ENCODE data around the gene NCKAP5L.
"Not testable (repeated sequence)": the region's sequence is repeated elsewhere in the genome, so short reads cannot be mapped to it uniquely, and the experiment has no call there.

Gene NCKAP5L

GRCh38 chr12:49798248-49798647 lies 30.0 kb downstream of the NCKAP5L start:
- no peak for DNase-seq (ENCODE audit: low read depth)

- no peak for DNase-seq (ENCODE audit: low read depth)
These were observed 30.8 kb downstream of the NCKAP5L start for GRCh38 chr12:49797449-49797776.

GRCh38 chr12:49796606-49797448 lies 31.4 kb downstream of the NCKAP5L start:
- no peak for DNase-seq (ENCODE audit: low read depth)

GRCh38 chr12:49796155-49796554 lies 32.1 kb downstream of the NCKAP5L start:
- no peak for DNase-seq (ENCODE audit: low read depth)

GRCh38 chr12:49795654-49796105 lies 32.5 kb downstream of the NCKAP5L start:
- no peak for DNase-seq (ENCODE audit: low read depth)

GRCh38 chr12:49794811-49795653 lies 33.2 kb downstream of the NCKAP5L start:
- no peak for DNase-seq (ENCODE audit: low read depth)

- no peak for DNase-seq (ENCODE audit: low read depth)
These were observed 34.2 kb downstream of the NCKAP5L start for GRCh38 chr12:49794021-49794420.

- no peak for DNase-seq (ENCODE audit: low read depth)
These were observed 34.6 kb downstream of the NCKAP5L start for GRCh38 chr12:49793620-49794019.

- DNase-seq (ENCODE audit: low read depth) = no peak
These were observed 35.1 kb downstream of the NCKAP5L start for GRCh38 chr12:49792976-49793580.

- no peak for DNase-seq (ENCODE audit: low read depth)
These were observed 35.8 kb downstream of the NCKAP5L start for GRCh38 chr12:49792181-49792970.

- DNase-seq (ENCODE audit: low read depth) = no peak
These were observed 36.5 kb downstream of the NCKAP5L start for GRCh38 chr12:49791700-49792099.

- DNase-seq (ENCODE audit: low read depth) = no peak
These were observed 37.3 kb downstream of the NCKAP5L start for GRCh38 chr12:49790741-49791555.

- no peak for DNase-seq (ENCODE audit: low read depth)
These were observed 38.2 kb downstream of the NCKAP5L start for GRCh38 chr12:49789992-49790391.

GRCh38 chr12:49787672-49788071 lies 40.5 kb downstream of the NCKAP5L start:
- DNase-seq (ENCODE audit: low read depth) = no peak

GRCh38 chr12:49784756-49785409 lies 43.3 kb downstream of the NCKAP5L start:
- DNase-seq (ENCODE audit: low read depth) = peak; percentile 73

GRCh38 chr12:49783917-49784676 lies 44.1 kb downstream of the NCKAP5L start:
- peak; percentile 88 for DNase-seq (ENCODE audit: low read depth)

- not testable (repeated sequence) for DNase-seq (ENCODE audit: low read depth)
These were observed 47.3 kb downstream of the NCKAP5L start for GRCh38 chr12:49780914-49781313.

- no peak for DNase-seq (ENCODE audit: low read depth)
These were observed 48.6 kb downstream of the NCKAP5L start for GRCh38 chr12:49779581-49779980.
